ENCODE measurements around the gene KLRC2. TPM values are rescaled to one million over a fixed set of nuclear protein-coding genes. Genes with fewer than 3 reads are reported as not detected.
"Not testable (repeated sequence)": the region's sequence is repeated elsewhere in the genome, so short reads cannot be mapped to it uniquely, and the experiment has no call there.

Gene KLRC2
- total and polyA plus RNA-seq, 12 donors: 0.06 to 1.3 TPM; not detected in 10

DNA sequence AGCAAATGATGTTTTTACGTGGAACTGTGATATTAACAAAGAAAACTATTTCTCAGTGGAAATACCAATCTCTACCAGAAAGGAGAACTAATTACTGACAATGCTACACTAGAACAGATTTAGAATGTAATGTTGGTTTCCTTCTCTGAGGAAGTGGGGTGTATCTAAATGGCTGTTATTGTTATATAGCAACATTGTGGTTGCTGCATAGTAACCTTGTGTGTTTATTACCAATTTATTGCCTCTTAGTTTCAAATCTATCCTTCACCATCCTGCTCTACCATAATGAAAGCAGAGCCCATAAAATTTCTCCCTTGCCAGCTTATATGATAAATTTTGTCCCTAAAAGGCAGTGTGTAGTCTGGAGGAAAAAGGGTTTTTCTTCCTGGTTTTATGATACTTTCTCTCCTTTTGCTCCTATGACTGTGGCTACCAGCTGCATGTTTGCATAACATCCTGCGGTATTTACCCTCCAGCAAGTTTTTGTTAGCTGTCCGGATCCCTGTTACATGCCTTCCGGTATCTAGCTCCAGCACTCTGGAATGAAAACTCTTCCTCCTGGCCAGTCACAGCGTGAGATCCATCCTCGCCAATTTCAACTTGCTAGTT is 40.3 kb downstream of the KLRC2 start:
- WGBS, 2 donors: 44 to 52% methylated on average over 6 of the region's 6 CpGs
- peak overlapping the region in 1 of 10 donors; percentile 5 for H3K4me3 ChIP-seq
- H3K9me3 ChIP-seq: no peaks in the 10 kb centered on the region
- H3K27me3 ChIP-seq: no peaks in the 10 kb centered on the region
- ATAC-seq: peak in 7 of 8 donors; percentile 53 to 85 (median 79)
- TF ChIP-seq, protein P1, sequence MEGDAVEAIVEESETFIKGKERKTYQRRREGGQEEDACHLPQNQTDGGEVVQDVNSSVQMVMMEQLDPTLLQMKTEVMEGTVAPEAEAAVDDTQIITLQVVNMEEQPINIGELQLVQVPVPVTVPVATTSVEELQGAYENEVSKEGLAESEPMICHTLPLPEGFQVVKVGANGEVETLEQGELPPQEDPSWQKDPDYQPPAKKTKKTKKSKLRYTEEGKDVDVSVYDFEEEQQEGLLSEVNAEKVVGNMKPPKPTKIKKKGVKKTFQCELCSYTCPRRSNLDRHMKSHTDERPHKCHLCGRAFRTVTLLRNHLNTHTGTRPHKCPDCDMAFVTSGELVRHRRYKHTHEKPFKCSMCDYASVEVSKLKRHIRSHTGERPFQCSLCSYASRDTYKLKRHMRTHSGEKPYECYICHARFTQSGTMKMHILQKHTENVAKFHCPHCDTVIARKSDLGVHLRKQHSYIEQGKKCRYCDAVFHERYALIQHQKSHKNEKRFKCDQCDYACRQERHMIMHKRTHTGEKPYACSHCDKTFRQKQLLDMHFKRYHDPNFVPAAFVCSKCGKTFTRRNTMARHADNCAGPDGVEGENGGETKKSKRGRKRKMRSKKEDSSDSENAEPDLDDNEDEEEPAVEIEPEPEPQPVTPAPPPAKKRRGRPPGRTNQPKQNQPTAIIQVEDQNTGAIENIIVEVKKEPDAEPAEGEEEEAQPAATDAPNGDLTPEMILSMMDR (IDR thresholded peaks at IDR 0.05): no peak
- peaks cover 0 to 30% (median 0%) of the 10 kb centered on the region in 9 donors for H3K4me1 ChIP-seq
- no peaks in the 10 kb centered on the region for H3K36me3 ChIP-seq
- intact Hi-C loops (cut with DNase I): no loop called here
- peak in 1 of 2 donors; percentile 29 for DNase-seq
- peak overlapping the region in 6 of 10 donors; percentile 12 to 68 (median 35) for H3K27ac ChIP-seq

DNA sequence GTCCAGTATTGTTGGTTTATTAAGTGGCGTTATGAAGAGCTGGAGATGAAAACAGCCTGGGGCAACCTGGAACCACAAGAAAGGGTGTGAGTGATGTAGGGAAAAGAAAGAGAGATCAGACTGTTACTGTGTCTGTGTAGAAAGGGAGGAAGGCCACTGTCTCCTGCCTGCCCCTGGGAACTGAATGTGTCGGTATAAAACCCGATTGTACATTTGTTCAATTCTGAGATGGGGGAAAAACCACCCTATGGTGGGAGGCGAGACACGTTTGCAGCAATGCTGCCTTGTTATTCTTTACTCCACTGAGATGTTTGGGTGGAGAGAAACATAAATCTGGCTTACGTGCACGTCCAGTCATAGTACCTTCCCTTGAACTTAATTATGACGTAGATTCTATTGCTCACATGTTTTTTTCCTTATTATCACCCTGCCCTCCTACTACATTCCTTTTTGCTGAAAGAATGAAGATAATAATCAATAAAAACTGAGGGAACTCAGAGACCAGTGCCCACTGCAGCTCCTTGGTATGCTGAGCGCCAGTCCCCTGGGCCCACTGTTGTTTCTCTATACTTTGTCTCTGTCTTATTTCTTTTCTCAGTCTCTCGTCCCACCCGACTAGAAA is 41.2 kb downstream of the KLRC2 start:
- Histone ChIP-seq H3K27ac (peak overlapping the region in 2 of 10 donors; percentile 43 to 68), H3K4me1 (peaks cover 0 to 30% (median 0%) of the 10 kb centered on the region in 9 donors)
- intact Hi-C loops (cut with DNase I); H3K9me3 ChIP-seq; H3K4me3 ChIP-seq; H3K27me3 ChIP-seq; DNase-seq; ATAC-seq; H3K36me3 ChIP-seq: not testable (repeated sequence)
- WGBS, 2 donors: 85 to 86% methylated on average over 9 to 11 of the region's 11 CpGs

DNA sequence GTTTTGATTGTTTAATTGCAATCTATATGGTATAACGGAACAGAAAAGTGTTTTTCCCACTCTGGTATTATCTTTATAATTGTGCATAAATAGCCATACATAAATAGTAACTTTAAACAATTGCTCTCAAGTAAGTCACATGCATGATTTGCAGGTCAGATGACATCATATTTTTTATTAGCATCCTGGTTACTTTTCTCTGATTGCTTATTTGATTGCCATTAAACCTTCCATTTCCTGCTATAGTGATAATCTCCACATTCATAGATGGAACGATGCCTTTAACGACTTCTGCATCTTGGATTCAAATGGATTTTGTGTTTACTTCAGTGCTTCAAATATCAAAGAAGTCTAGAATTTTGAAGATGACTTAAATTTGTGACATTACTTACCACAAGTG is 42.5 kb downstream of the KLRC2 start:
- peaks cover 0 to 30% (median 0%) of the 10 kb centered on the region in 9 donors for H3K4me1 ChIP-seq
- 48 to 52% methylated on average over 3 of the region's 3 CpGs for WGBS, 2 donors
- peak overlapping the region in 1 of 10 donors; percentile 68 for H3K27ac ChIP-seq

DNA sequence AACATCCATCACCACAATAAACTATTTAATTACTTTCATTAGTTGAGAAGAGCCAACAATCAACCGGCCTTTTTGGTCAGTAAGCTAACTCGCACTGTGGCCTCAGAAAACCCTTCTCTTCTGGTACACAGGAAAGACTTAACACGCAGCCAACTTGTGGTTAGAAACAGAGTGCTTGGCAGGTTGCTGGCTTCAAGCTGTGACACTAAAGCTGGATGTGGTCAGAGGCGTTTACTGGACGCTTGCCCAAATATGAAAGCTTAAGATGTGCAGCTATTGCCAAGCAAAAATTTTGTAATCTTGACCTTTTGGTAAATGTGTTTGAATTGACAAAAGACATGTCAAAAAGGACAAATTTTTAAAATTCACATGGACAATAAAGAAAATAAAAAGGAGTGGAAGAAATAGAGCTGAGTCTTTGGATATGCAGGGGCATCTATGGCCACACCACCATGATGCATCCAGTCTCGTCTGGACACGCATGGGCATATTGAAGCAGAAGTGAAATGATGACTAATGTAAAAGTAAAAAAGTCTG is 43.3 kb downstream of the KLRC2 start:
- ATAC-seq (peak; percentile 56 to 93 (median 82)), DNase-seq (peak; percentile 31 to 59)
- Histone ChIP-seq H3K9me3 (no peaks in the 10 kb centered on the region), H3K27me3 (no peaks in the 10 kb centered on the region), H3K36me3 (no peaks in the 10 kb centered on the region), H3K4me1 (peaks cover 0 to 30% (median 0%) of the 10 kb centered on the region in 9 donors), H3K27ac (peak overlapping the region in 1 of 10 donors; percentile 60), H3K4me3 (no peak overlapping the region)
- intact Hi-C loops (cut with DNase I): no loop called here
- TF ChIP-seq, protein P1 (IDR thresholded peaks at IDR 0.05): no peak
- WGBS, 2 donors: 60 to 62% methylated on average over 7 of the region's 7 CpGs

More for the DNA sequence above, 42.5 kb downstream of the KLRC2 start:
- DNase-seq (no peak), ATAC-seq (no peak)
- intact Hi-C loops (cut with DNase I): no loop called here
- Histone ChIP-seq H3K9me3 (no peaks in the 10 kb centered on the region), H3K36me3 (no peaks in the 10 kb centered on the region), H3K4me3 (no peak overlapping the region), H3K27me3 (no peaks in the 10 kb centered on the region)
- TF ChIP-seq, protein P1 (IDR thresholded peaks at IDR 0.05): no peak

DNA sequence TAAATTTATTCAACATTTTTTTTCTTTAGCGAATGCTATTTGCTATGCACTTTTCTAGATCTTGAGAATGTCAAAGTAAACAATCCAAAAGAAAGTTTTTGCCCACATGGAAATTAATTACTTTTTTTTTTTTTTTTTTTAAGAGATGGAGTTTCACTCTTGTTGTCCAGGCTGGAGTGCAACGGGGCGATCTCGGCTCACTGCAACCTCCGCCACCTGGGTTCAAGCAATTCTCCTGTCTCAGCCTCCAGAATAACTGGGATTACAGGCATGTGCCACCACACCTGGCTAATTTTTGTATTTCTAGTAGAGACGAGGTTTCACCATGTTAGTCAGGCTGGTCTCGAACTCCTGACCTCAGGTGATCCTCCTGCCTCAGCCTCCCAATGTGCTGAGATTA is 44.8 kb downstream of the KLRC2 start:
- intact Hi-C loops (cut with DNase I); DNase-seq; H3K36me3 ChIP-seq; H3K27ac ChIP-seq; H3K27me3 ChIP-seq; H3K9me3 ChIP-seq; H3K4me3 ChIP-seq; ATAC-seq: not testable (repeated sequence)
- WGBS, 2 donors: 92 to 94% methylated on average over 7 of the region's 7 CpGs
- peaks cover 0 to 28% (median 0%) of the 10 kb centered on the region in 9 donors for H3K4me1 ChIP-seq
